Vagina (tissue), 2 donors: ENCODE data around the gene GPR55. TPM values are rescaled to one million over a fixed set of nuclear protein-coding genes. Genes with fewer than 3 reads are reported as not detected.

Experiments used
- DNase-seq, 2 donors: peaks; one replicate each; pipeline ENCODE4 v3.0.0-alpha.2; 2017; ENCODE audit errors: extremely low spot score in 2 of 2
- H3K27ac ChIP-seq: fragments of 200-600 bp; sonication (generic); one replicate; pipeline ENCODE4 v1.5.1; 2019
- H3K27me3 ChIP-seq: fragments of 200-600 bp; sonication (generic); one replicate; pipeline ENCODE4 v1.5.1; 2019
- H3K36me3 ChIP-seq, 2 donors: fragments of 200-600 bp; sonication (generic); one replicate each; pipeline ENCODE4 v1.5.1; 2017 to 2019
- H3K4me1 ChIP-seq: fragments of 200-600 bp; sonication (generic); one replicate; pipeline ENCODE4 v1.5.1; 2019
- H3K4me3 ChIP-seq, 2 donors: fragments of 200-600 bp; sonication (generic); 1 replicate in 1 of 2; 2 replicates in 1 of 2; pipeline ENCODE4 v1.5.1; 2016 to 2019
- H3K9me3 ChIP-seq: fragments of 200-600 bp; sonication (generic); one replicate; pipeline ENCODE4 v1.5.1; 2019
- CTCF ChIP-seq, 3 experiments: fragments of 450-650 bp in 2 of 3; fragments of 200-600 bp in 1 of 3; sonication (generic) in 1 of 3; IDR thresholded peaks; one replicate each; pipeline ENCODE4 v1.5.1; 2017 to 2019; ENCODE audit warnings: antibody characterized with exemption in 3 of 3, mild to moderate bottlenecking in 2 of 3, moderate library complexity in 2 of 3
- POLR2A ChIP-seq, 2 donors: fragments of 450-650 bp; IDR thresholded peaks; one replicate each; pipeline ENCODE4 v1.6.1; 2017; ENCODE audit warnings: antibody characterized with exemption in 2 of 2, mild to moderate bottlenecking in 2 of 2, moderate library complexity in 2 of 2
- POLR2AphosphoS5 ChIP-seq, 2 donors: sonication (generic); formaldehyde crosslinking; IDR thresholded peaks; one replicate each; pipeline ENCODE4 v1.9.0; 2017; ENCODE audit warnings: antibody characterized with exemption in 2 of 2, mild to moderate bottlenecking in 2 of 2, low read depth in 1 of 2; ENCODE audit not compliant: insufficient read depth in 1 of 2
- intact Hi-C: fragments of 100-400 bp; cut with DNase I; formaldehyde crosslinking; loops from one replicate; pipeline ENCODE4 v1.15.1; 2023
- total RNA-seq: library from RNA; depleted of rRNA; stranded (reverse); fragments of >200 nt; gene quantifications from one replicate; pipeline ENCODE4 v1.2.3, GENCODE V29; 2016

The GPR55 gene
- total RNA-seq, 1 donor from 2014 or later: 2.7 TPM

GRCh38 chr2:230930928-230931555 lies 6.0 kb upstream of the GPR55 start:
- Histone ChIP-seq H3K4me1 (peaks cover 15% of the 10 kb centered on the region), H3K4me3 (no peak overlapping the region), H3K9me3 (no peaks in the 10 kb centered on the region), H3K27ac (no peak overlapping the region), H3K27me3 (no peaks in the 10 kb centered on the region), H3K36me3 (no peaks in the 10 kb centered on the region)
- TF ChIP-seq POLR2AphosphoS5 (IDR thresholded peaks at IDR 0.05; ENCODE audit: insufficient read depth in 1 of 2, low read depth in 1 of 2) (no peak), POLR2A (IDR thresholded peaks at IDR 0.05) (no peak), CTCF (IDR thresholded peaks at IDR 0.05) (no peak)
- intact Hi-C loops: no loop called here
- peak in 1 of 2 donors; percentile 89 for DNase-seq

GRCh38 chr2:230930149-230930780 lies 5.2 kb upstream of the GPR55 start:
- no peak overlapping the region for H3K27ac ChIP-seq
- intact Hi-C loops: no loop called here
- no peak overlapping the region for H3K4me3 ChIP-seq
- no peaks in the 10 kb centered on the region for H3K27me3 ChIP-seq
- H3K36me3 ChIP-seq: no peaks in the 10 kb centered on the region
- TF ChIP-seq POLR2A (IDR thresholded peaks at IDR 0.05): no peak
- TF ChIP-seq CTCF (IDR thresholded peaks at IDR 0.05): no peak
- TF ChIP-seq POLR2AphosphoS5 (IDR thresholded peaks at IDR 0.05; ENCODE audit: insufficient read depth in 1 of 2, low read depth in 1 of 2): no peak
- no peaks in the 10 kb centered on the region for H3K9me3 ChIP-seq
- peaks cover 15% of the 10 kb centered on the region for H3K4me1 ChIP-seq
- DNase-seq: peak in 1 of 2 donors; percentile 37

GRCh38 chr2:230929381-230930148 lies 4.5 kb upstream of the GPR55 start:
- no peak for TF ChIP-seq POLR2AphosphoS5 (IDR thresholded peaks at IDR 0.05; ENCODE audit: insufficient read depth in 1 of 2, low read depth in 1 of 2)
- TF ChIP-seq CTCF (IDR thresholded peaks at IDR 0.05): no peak
- TF ChIP-seq POLR2A (IDR thresholded peaks at IDR 0.05): no peak
- no peak overlapping the region for H3K27ac ChIP-seq
- no peak for DNase-seq
- intact Hi-C loops: no loop called here
- no peak overlapping the region for H3K4me3 ChIP-seq
- no peaks in the 10 kb centered on the region for H3K27me3 ChIP-seq
- no peaks in the 10 kb centered on the region for H3K9me3 ChIP-seq
- H3K36me3 ChIP-seq: no peaks in the 10 kb centered on the region
- peaks cover 15% of the 10 kb centered on the region for H3K4me1 ChIP-seq

GRCh38 chr2:230928701-230929380 lies 3.8 kb upstream of the GPR55 start:
- DNase-seq: no peak
- peaks cover 15% of the 10 kb centered on the region for H3K4me1 ChIP-seq
- no peaks in the 10 kb centered on the region for H3K27me3 ChIP-seq
- no peaks in the 10 kb centered on the region for H3K9me3 ChIP-seq
- H3K27ac ChIP-seq: no peak overlapping the region
- no peak overlapping the region for H3K4me3 ChIP-seq
- intact Hi-C loops: no loop called here
- TF ChIP-seq POLR2A (IDR thresholded peaks at IDR 0.05): no peak
- no peak for TF ChIP-seq CTCF (IDR thresholded peaks at IDR 0.05)
- no peak for TF ChIP-seq POLR2AphosphoS5 (IDR thresholded peaks at IDR 0.05; ENCODE audit: insufficient read depth in 1 of 2, low read depth in 1 of 2)
- H3K36me3 ChIP-seq: no peaks in the 10 kb centered on the region
